ENCODE measurements around the gene ACTR1A. TPM values are rescaled to one million over a fixed set of nuclear protein-coding genes. Genes with fewer than 3 reads are reported as not detected.
A peak's percentile ranks its signal among the peaks of the same experiment; 100 is the strongest.

ACTR1A gene
- total RNA-seq, 5 donors from 2014 or later (not counting 1 experiment from before 2014, with no cell fraction given) = 51.6 to 68.1 (median 63.0) TPM

DNA sequence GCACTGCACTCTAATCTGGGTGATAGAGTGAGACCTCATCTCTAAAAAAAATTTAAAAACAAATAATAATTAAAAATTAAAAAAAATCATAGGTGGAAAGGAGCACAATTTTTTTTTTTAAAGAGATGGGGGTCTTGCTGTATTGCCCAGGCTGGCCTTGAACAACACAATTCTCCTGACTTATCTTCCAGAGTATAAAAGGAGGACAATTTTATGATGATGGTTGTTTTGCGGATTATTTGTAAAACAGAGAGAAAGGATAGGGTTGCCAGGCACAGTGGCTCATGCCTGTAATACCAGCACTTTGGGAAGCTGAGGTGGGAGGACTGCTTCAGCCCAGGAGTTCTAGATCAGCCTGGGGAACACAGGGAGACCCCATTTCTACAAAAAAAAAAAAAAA lies 5.0 kb downstream of the ACTR1A start:
- Mint-ChIP-seq H3K27me3 (no peaks in the 10 kb centered on the region), H3K27ac (no peak overlapping the region), H3K4me1 (peaks cover 40 to 49% (median 47%) of the 10 kb centered on the region in 3 donors), H3K4me3 (no peak overlapping the region), H3K36me3 (peaks cover 9% of the 10 kb centered on the region), H3K9me3 (no peaks in the 10 kb centered on the region)
- DNase-seq (no peak), ATAC-seq (replicated peaks in 1 of 4) (no peak)
- Histone ChIP-seq H3K4me3 (ENCODE audit: control insufficient read depth in 1 of 2, extremely low read depth in 1 of 2, low read length in 1 of 2) (no peak overlapping the region), H3K27me3 (replicated peaks in 1 of 2; ENCODE audit: control insufficient read depth in 2 of 2, extremely low read depth in 1 of 2, insufficient read depth in 2 of 2, low read length in 1 of 2) (no peaks in the 10 kb centered on the region), H3K9me3 (no peaks in the 10 kb centered on the region), H3K27ac (ENCODE audit: low read length) (no peak overlapping the region), H3K36me3 (ENCODE audit: control insufficient read depth in 2 of 2, extremely low read depth in 1 of 2, insufficient read depth in 1 of 2, low read length in 1 of 2) (peaks cover 0 to 22% of the 10 kb centered on the region in 2 donors), H3K4me1 (ENCODE audit: control insufficient read depth in 1 of 2, extremely low read depth in 1 of 2, insufficient read depth in 2 of 2, low read length in 2 of 2) (peaks cover 11 to 22% of the 10 kb centered on the region in 2 experiments)
- WGBS (ENCODE audit: insufficient coverage) = no CpG with 5 or more reads among the region's 1 CpG
- ChIA-PET POLR2A (interaction anchor here in 1 of 2 donors (0.6 kb wide), 1 partner anchor 126 kb away, joined by 5 read pairs; no protein-coding TSS in a partner anchor), CTCF (interaction anchor here in 1 of 2 donors (0.6 to 1.0 kb wide), 4 partner anchors 12 to 32 kb away, joined by 3 to 9 read pairs (median 4); no protein-coding TSS in a partner anchor)

DNA sequence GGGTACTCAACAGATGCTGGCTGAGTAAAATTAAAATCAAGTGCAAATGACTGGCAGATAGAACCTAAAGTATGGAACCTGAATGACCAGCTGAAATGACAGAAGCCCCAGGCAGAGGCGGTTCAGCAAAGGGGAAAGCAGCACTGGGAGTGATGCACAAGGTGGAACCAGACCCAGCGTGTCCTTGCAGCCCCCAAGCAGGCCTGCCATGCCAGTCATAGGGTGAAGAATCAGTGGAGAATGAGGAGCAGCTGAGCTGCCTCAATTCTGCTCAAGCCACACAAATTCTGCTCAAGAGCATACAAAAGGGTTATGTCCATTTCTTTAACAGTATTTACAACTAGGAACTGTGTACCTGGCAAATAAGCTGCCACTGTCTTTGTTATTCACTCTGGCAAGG lies 8.7 kb downstream of the ACTR1A start:
- ATAC-seq (replicated peaks in 1 of 4) = no peak
- Mint-ChIP-seq H3K27me3 (no peaks in the 10 kb centered on the region), H3K4me1 (peaks cover 35 to 43% (median 38%) of the 10 kb centered on the region in 3 donors), H3K36me3 (peaks cover 21% of the 10 kb centered on the region), H3K27ac (no peak overlapping the region), H3K4me3 (no peak overlapping the region), H3K9me3 (no peaks in the 10 kb centered on the region)
- Histone ChIP-seq H3K27ac (ENCODE audit: low read length) (no peak overlapping the region), H3K4me1 (ENCODE audit: control insufficient read depth in 1 of 2, extremely low read depth in 1 of 2, insufficient read depth in 2 of 2, low read length in 2 of 2) (peaks cover 0 to 17% of the 10 kb centered on the region in 2 experiments), H3K27me3 (replicated peaks in 1 of 2; ENCODE audit: control insufficient read depth in 2 of 2, extremely low read depth in 1 of 2, insufficient read depth in 2 of 2, low read length in 1 of 2) (no peaks in the 10 kb centered on the region), H3K4me3 (ENCODE audit: control insufficient read depth in 1 of 2, extremely low read depth in 1 of 2, low read length in 1 of 2) (no peak overlapping the region), H3K9me3 (no peaks in the 10 kb centered on the region), H3K36me3 (ENCODE audit: control insufficient read depth in 2 of 2, extremely low read depth in 1 of 2, insufficient read depth in 1 of 2, low read length in 1 of 2) (peaks cover 0 to 42% of the 10 kb centered on the region in 2 donors)
- 100% methylated on average over 2 of the region's 2 CpGs for WGBS (ENCODE audit: insufficient coverage)
- ChIA-PET CTCF (no interaction called here), POLR2A (no interaction called here)
- no peak for DNase-seq

DNA sequence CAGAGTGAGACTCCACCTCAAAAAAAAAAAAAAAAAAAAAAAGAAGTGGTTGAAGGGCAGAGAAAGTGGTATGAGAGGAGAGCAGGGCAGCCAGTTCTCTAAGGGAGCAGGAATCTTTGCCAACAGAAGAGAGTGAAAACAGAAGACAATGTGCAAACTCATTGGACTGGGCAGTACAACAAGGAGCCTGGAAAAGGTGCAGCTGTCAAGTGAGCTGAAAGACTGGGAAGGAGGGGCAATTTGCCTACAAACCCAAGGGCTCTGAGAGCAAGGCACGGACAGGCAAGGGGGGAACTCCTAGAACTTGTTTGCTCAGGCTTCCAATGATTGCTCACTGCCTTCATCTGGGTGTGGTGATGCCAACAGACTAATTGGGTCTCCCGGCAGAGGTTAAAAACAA lies 9.5 kb downstream of the ACTR1A start:
- no peaks in the 10 kb centered on the region for H3K9me3 ChIP-seq
- peaks cover 22% of the 10 kb centered on the region for H3K36me3 Mint-ChIP-seq

GRCh38 chr10:102492344-102492939 lies 10.1 kb downstream of the ACTR1A start:
- H3K9me3 Mint-ChIP-seq = no peaks in the 10 kb centered on the region
- H3K4me1 Mint-ChIP-seq = peaks cover 25 to 31% (median 26%) of the 10 kb centered on the region in 3 donors
- H3K36me3 Mint-ChIP-seq = peaks cover 25% of the 10 kb centered on the region
- ATAC-seq (replicated peaks in 1 of 4) (no peak), DNase-seq (no peak)
- Histone ChIP-seq H3K36me3 (ENCODE audit: control insufficient read depth in 2 of 2, extremely low read depth in 1 of 2, insufficient read depth in 1 of 2, low read length in 1 of 2) (peaks cover 0 to 53% of the 10 kb centered on the region in 2 donors), H3K27ac (ENCODE audit: low read length) (no peak overlapping the region), H3K4me3 (ENCODE audit: control insufficient read depth in 1 of 2, extremely low read depth in 1 of 2, low read length in 1 of 2) (no peak overlapping the region), H3K9me3 (no peaks in the 10 kb centered on the region), H3K27me3 (replicated peaks in 1 of 2; ENCODE audit: control insufficient read depth in 2 of 2, extremely low read depth in 1 of 2, insufficient read depth in 2 of 2, low read length in 1 of 2) (no peaks in the 10 kb centered on the region), H3K4me1 (ENCODE audit: control insufficient read depth in 1 of 2, extremely low read depth in 1 of 2, insufficient read depth in 2 of 2, low read length in 2 of 2) (peaks cover 0 to 11% of the 10 kb centered on the region in 2 experiments)
- ChIA-PET CTCF (interaction anchor here in 1 of 2 donors (0.6 kb wide), 1 partner anchor 92 kb away, joined by 3 read pairs; no protein-coding TSS in a partner anchor), POLR2A (interaction anchor here in 1 of 2 donors (0.7 kb wide), 1 partner anchor 9 kb away, joined by 8 read pairs; no protein-coding TSS in a partner anchor)
- peak overlapping the region in 1 of 2 donors; percentile 44 for H3K27ac Mint-ChIP-seq
- H3K4me3 Mint-ChIP-seq = no peak overlapping the region
- no peaks in the 10 kb centered on the region for H3K27me3 Mint-ChIP-seq
- 100% methylated on average over 1 of the region's 7 CpGs for WGBS (ENCODE audit: insufficient coverage)

More for the DNA sequence above, 9.5 kb downstream of the ACTR1A start:
- WGBS (ENCODE audit: insufficient coverage) = 71% methylated on average over 2 of the region's 2 CpGs
- no peak overlapping the region for H3K4me3 ChIP-seq (ENCODE audit: control insufficient read depth in 1 of 2, extremely low read depth in 1 of 2, low read length in 1 of 2)
- H3K27ac Mint-ChIP-seq = peak overlapping the region; percentile 31 to 48
- H3K27me3 Mint-ChIP-seq = no peaks in the 10 kb centered on the region
- H3K9me3 Mint-ChIP-seq = no peaks in the 10 kb centered on the region
- ATAC-seq (replicated peaks in 1 of 4) (no peak), DNase-seq (no peak)
- H3K4me3 Mint-ChIP-seq = no peak overlapping the region
- ChIA-PET CTCF (no interaction called here), POLR2A (interaction anchor here in 1 of 2 donors (0.7 kb wide), 1 partner anchor 8 kb away, joined by 8 read pairs; no protein-coding TSS in a partner anchor)
- H3K27ac ChIP-seq (ENCODE audit: low read length) = no peak overlapping the region
- peaks cover 27 to 35% (median 30%) of the 10 kb centered on the region in 3 donors for H3K4me1 Mint-ChIP-seq
- H3K4me1 ChIP-seq (ENCODE audit: control insufficient read depth in 1 of 2, extremely low read depth in 1 of 2, insufficient read depth in 2 of 2, low read length in 2 of 2) = peaks cover 0 to 14% of the 10 kb centered on the region in 2 experiments
- peaks cover 0 to 50% of the 10 kb centered on the region in 2 donors for H3K36me3 ChIP-seq (ENCODE audit: control insufficient read depth in 2 of 2, extremely low read depth in 1 of 2, insufficient read depth in 1 of 2, low read length in 1 of 2)
- H3K27me3 ChIP-seq (replicated peaks in 1 of 2; ENCODE audit: control insufficient read depth in 2 of 2, extremely low read depth in 1 of 2, insufficient read depth in 2 of 2, low read length in 1 of 2) = no peaks in the 10 kb centered on the region

DNA sequence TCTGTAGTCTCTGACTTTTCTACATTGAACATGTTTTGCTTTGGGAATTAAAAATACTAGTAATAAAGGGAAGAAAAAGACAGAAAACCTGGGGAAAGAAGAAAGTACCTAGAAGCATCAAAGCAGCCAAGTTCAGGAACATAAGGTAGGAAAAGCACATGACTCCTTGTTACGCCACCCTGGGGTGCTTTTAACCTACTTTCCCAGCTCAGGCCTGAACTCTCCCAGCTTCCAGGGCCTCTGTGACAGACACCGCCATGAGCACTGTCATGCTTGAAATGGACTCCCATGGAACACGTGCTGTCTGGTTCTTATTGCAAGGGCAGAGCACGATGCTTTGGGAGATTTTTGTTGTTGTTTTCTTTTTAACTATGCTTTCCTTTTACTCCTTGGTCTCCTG lies 11.4 kb downstream of the ACTR1A start:
- H3K27ac ChIP-seq (ENCODE audit: low read length) = no peak overlapping the region
- 100% methylated on average over 2 of the region's 4 CpGs for WGBS (ENCODE audit: insufficient coverage)
- DNase-seq (no peak), ATAC-seq (replicated peaks in 1 of 4) (no peak)
- Mint-ChIP-seq H3K36me3 (peaks cover 26% of the 10 kb centered on the region), H3K4me1 (peaks cover 18 to 25% (median 18%) of the 10 kb centered on the region in 3 donors), H3K27ac (no peak overlapping the region), H3K9me3 (no peaks in the 10 kb centered on the region), H3K4me3 (no peak overlapping the region), H3K27me3 (no peaks in the 10 kb centered on the region)
- H3K27me3 ChIP-seq (replicated peaks in 1 of 2; ENCODE audit: control insufficient read depth in 2 of 2, extremely low read depth in 1 of 2, insufficient read depth in 2 of 2, low read length in 1 of 2) = no peaks in the 10 kb centered on the region
- POLR2A ChIA-PET = no interaction called here
- no peaks in the 10 kb centered on the region for H3K9me3 ChIP-seq
- H3K36me3 ChIP-seq (ENCODE audit: control insufficient read depth in 2 of 2, extremely low read depth in 1 of 2, insufficient read depth in 1 of 2, low read length in 1 of 2) = peaks cover 9 to 66% of the 10 kb centered on the region in 2 donors
- H3K4me1 ChIP-seq (ENCODE audit: control insufficient read depth in 1 of 2, extremely low read depth in 1 of 2, insufficient read depth in 2 of 2, low read length in 2 of 2) = peaks cover 0 to 11% of the 10 kb centered on the region in 2 experiments
- H3K4me3 ChIP-seq (ENCODE audit: control insufficient read depth in 1 of 2, extremely low read depth in 1 of 2, low read length in 1 of 2) = no peak overlapping the region
- CTCF ChIA-PET = interaction anchor here in 1 of 2 donors (0.7 kb wide), 1 partner anchor 10 kb away, joined by 4 read pairs; no protein-coding TSS in a partner anchor

GRCh38 chr10:102485093-102485784 lies 17.3 kb downstream of the ACTR1A start:
- POLR2A ChIA-PET = no interaction called here
- Mint-ChIP-seq H3K4me3 (no peak overlapping the region), H3K27ac (no peak overlapping the region), H3K27me3 (no peaks in the 10 kb centered on the region), H3K36me3 (peaks cover 48% of the 10 kb centered on the region), H3K4me1 (no peaks in the 10 kb centered on the region), H3K9me3 (no peaks in the 10 kb centered on the region)
- H3K9me3 ChIP-seq = no peaks in the 10 kb centered on the region
- H3K27ac ChIP-seq (ENCODE audit: low read length) = no peak overlapping the region
- peaks cover 37 to 93% of the 10 kb centered on the region in 2 donors for H3K36me3 ChIP-seq (ENCODE audit: control insufficient read depth in 2 of 2, extremely low read depth in 1 of 2, insufficient read depth in 1 of 2, low read length in 1 of 2)
- WGBS (ENCODE audit: insufficient coverage) = 95% methylated on average over 17 of the region's 18 CpGs
- ATAC-seq (replicated peaks in 1 of 4) = no peak
- no peak overlapping the region for H3K4me3 ChIP-seq (ENCODE audit: control insufficient read depth in 1 of 2, extremely low read depth in 1 of 2, low read length in 1 of 2)
- no peak for DNase-seq
- CTCF ChIA-PET = interaction anchor here in 1 of 2 donors (0.6 kb wide), 1 partner anchor 13 kb away, joined by 3 read pairs; no protein-coding TSS in a partner anchor
- no peaks in the 10 kb centered on the region for H3K27me3 ChIP-seq (replicated peaks in 1 of 2; ENCODE audit: control insufficient read depth in 2 of 2, extremely low read depth in 1 of 2, insufficient read depth in 2 of 2, low read length in 1 of 2)
- no peaks in the 10 kb centered on the region for H3K4me1 ChIP-seq (ENCODE audit: control insufficient read depth in 1 of 2, extremely low read depth in 1 of 2, insufficient read depth in 2 of 2, low read length in 2 of 2)
